A549 (cell line): ENCODE results near the gene TPM4. TPM values are rescaled to one million over a fixed set of nuclear protein-coding genes. Genes with fewer than 3 reads are reported as not detected.

ENCODE experiments used
- ATAC-seq, 2 experiments: fragments of 200-7000 bp in 1 of 2; fragments of >200 bp in 1 of 2; cut with Nextera tagmentation in 1 of 2; cut with Tn5 transposase in 1 of 2; 3 replicates each; pipeline versions ENCODE4 v1.8.0 to v1.9.1; 2018 to 2020; ENCODE audit warnings: mild to moderate bottlenecking in 1 of 2, moderate library complexity in 1 of 2
- CTCF ChIA-PET: fragments of 300-600 bp; sonication (Branson Sonifier 250); formaldehyde crosslinking; extraction: SDS; loops from one replicate; lab custom pipeline; 2021; ENCODE audit warnings: antibody characterized with exemption, inconsistent platforms; lab: Yijun Ruan, JAX
- POLR2A ChIA-PET: fragments of 350-600 bp; formaldehyde crosslinking; extraction: SDS; loops from one replicate; lab custom pipeline; 2021; ENCODE audit warnings: antibody characterized with exemption, inconsistent platforms; lab: Yijun Ruan, JAX
- DNase-seq, 2 experiments: peaks; one replicate each; pipeline versions ENCODE4 v3.0.0 to v3.0.0-alpha.2; 2011 to 2016; ENCODE audit warnings: low read depth in 1 of 2, low spot score in 1 of 2
- FAIRE-seq: peaks from 2 replicates; lab custom pipeline; 2011; peaks lifted over from hg19 to GRCh38; lab: Jason Lieb, UNC
- H3K27ac ChIP-seq, 2 experiments: fragments of >200 bp; sonication (Bioruptor Twin); formaldehyde crosslinking; 3 replicates each; pipeline ENCODE4 v1.5.1; 2016 to 2017
- H3K4me1 ChIP-seq: fragments of >200 bp; sonication (Bioruptor Twin); formaldehyde crosslinking; 3 replicates; pipeline ENCODE4 v1.6.1; 2016
- H3K4me2 ChIP-seq: fragments of >200 bp; sonication (Bioruptor Twin); formaldehyde crosslinking; 3 replicates; pipeline ENCODE4 v1.6.1; 2016
- H3K4me3 ChIP-seq: fragments of >200 bp; sonication (Bioruptor Twin); formaldehyde crosslinking; 3 replicates; pipeline ENCODE4 v1.5.1; 2016
- H3K9me3 ChIP-seq: fragments of >200 bp; sonication (Bioruptor Twin); formaldehyde crosslinking; 3 replicates; pipeline ENCODE4 v1.6.1; 2016
- CBX8 ChIP-seq: fragments of 200-600 bp; sonication (generic); IDR thresholded peaks from 2 replicates; pipeline ENCODE4 v1.6.1; 2016
- EHMT2 ChIP-seq: fragments of 200-600 bp; sonication (generic); IDR thresholded peaks from 2 replicates; pipeline ENCODE4 v1.6.1; 2016; ENCODE audit warnings: antibody characterized with exemption, low read depth, mild to moderate bottlenecking, moderate library complexity
- ESRRA ChIP-seq: fragments of 150-350 bp; IDR thresholded peaks from 2 replicates; pipeline ENCODE4 v1.6.1; 2014; ENCODE audit warnings: mild to moderate bottlenecking, low read length, borderline replicate concordance
- FOSB ChIP-seq: fragments of 250-450 bp; sonication (Bioruptor Pico); IDR thresholded peaks from 2 replicates; pipeline ENCODE4 v1.5.0; 2020; ENCODE audit warnings: mild to moderate bottlenecking, moderate library complexity
- FOXS1 ChIP-seq: fragments of 250-450 bp; sonication (Bioruptor Pico); IDR thresholded peaks from 2 replicates; pipeline ENCODE4 v1.5.0; 2020; ENCODE audit warnings: mild to moderate bottlenecking, moderate library complexity
- GATA3 ChIP-seq: IDR thresholded peaks from 2 replicates; pipeline ENCODE4 v1.6.1; 2012; ENCODE audit warnings: borderline replicate concordance
- HDAC2 ChIP-seq: fragments of 200-600 bp; sonication (generic); IDR thresholded peaks from 2 replicates; pipeline ENCODE4 v1.6.1; 2016
- HES2 ChIP-seq: fragments of >200 bp; sonication (Bioruptor Twin); formaldehyde crosslinking; IDR thresholded peaks from 2 replicates; pipeline ENCODE4 v1.6.1; 2016
- HEYL ChIP-seq: fragments of 250-450 bp; sonication (Bioruptor Pico); IDR thresholded peaks from 2 replicates; pipeline ENCODE4 v1.8.0; 2021; ENCODE audit warnings: mild to moderate bottlenecking, moderate library complexity
- HMGXB4 ChIP-seq: fragments of 250-450 bp; sonication (Bioruptor Pico); IDR thresholded peaks from 2 replicates; pipeline ENCODE4 v1.5.0; 2021; ENCODE audit warnings: mild to moderate bottlenecking, moderate library complexity, borderline replicate concordance
- HOXB5 ChIP-seq: fragments of 250-450 bp; sonication (Bioruptor Pico); IDR thresholded peaks from 2 replicates; pipeline ENCODE4 v1.5.0; 2020; ENCODE audit warnings: mild to moderate bottlenecking, moderate library complexity
- KDM5A ChIP-seq: fragments of 200-600 bp; sonication (generic); IDR thresholded peaks from 2 replicates; pipeline ENCODE4 v1.6.1; 2016; ENCODE audit warnings: antibody characterized with exemption, mild to moderate bottlenecking
- MAFK ChIP-seq: fragments of 450-650 bp; IDR thresholded peaks from 2 replicates; pipeline ENCODE4 v1.6.1; 2014; ENCODE audit not compliant: partially characterized antibody
- MAZ ChIP-seq: fragments of 150-350 bp; IDR thresholded peaks from 2 replicates; pipeline ENCODE4 v1.6.1; 2014; ENCODE audit warnings: antibody characterized with exemption, low read depth, low read length, borderline replicate concordance
- MYC ChIP-seq: IDR thresholded peaks from 2 replicates; pipeline ENCODE4 v1.6.1; 2012; ENCODE audit warnings: mild to moderate bottlenecking, inconsistent platforms, low read length, improper control_type of control experiment, borderline replicate concordance
- NPAS2 ChIP-seq: fragments of 250-450 bp; sonication (Bioruptor Pico); IDR thresholded peaks from 2 replicates; pipeline ENCODE4 v1.8.0; 2022; ENCODE audit warnings: mild to moderate bottlenecking, moderate library complexity, borderline replicate concordance
- RAD21 ChIP-seq, 2 experiments: fragments of >200 bp in 1 of 2; sonication (Bioruptor Twin) in 1 of 2; formaldehyde crosslinking in 1 of 2; IDR thresholded peaks in 1 of 2; conservative IDR thresholded peaks in 1 of 2; 2 replicates in 1 of 2; 3 replicates in 1 of 2; pipeline ENCODE4 v1.6.1; 2012 to 2018; ENCODE audit warnings: inconsistent platforms in 1 of 2
- RARB ChIP-seq: fragments of 250-450 bp; sonication (Bioruptor Pico); IDR thresholded peaks from 2 replicates; pipeline ENCODE4 v1.8.0; 2021; ENCODE audit warnings: mild to moderate bottlenecking, moderate library complexity
- REST ChIP-seq: fragments of 200-600 bp; sonication (generic); IDR thresholded peaks from 2 replicates; pipeline ENCODE4 v1.6.1; 2016; ENCODE audit warnings: antibody characterized with exemption, mild to moderate bottlenecking, moderate library complexity
- SMC3 ChIP-seq: fragments of >200 bp; sonication (Bioruptor Twin); formaldehyde crosslinking; IDR thresholded peaks from 3 replicates; pipeline ENCODE4 v1.6.1; 2018; ENCODE audit warnings: inconsistent platforms
- TFCP2L1 ChIP-seq: fragments of 250-450 bp; sonication (Bioruptor Pico); IDR thresholded peaks from 2 replicates; pipeline ENCODE4 v1.5.0; 2021; ENCODE audit warnings: mild to moderate bottlenecking
- USF2 ChIP-seq: fragments of 450-650 bp; IDR thresholded peaks from 2 replicates; pipeline ENCODE4 v1.6.1; 2014; ENCODE audit warnings: antibody characterized with exemption
- ZNF302 ChIP-seq: fragments of 250-450 bp; sonication (Bioruptor Pico); IDR thresholded peaks from 2 replicates; pipeline ENCODE4 v1.9.0; 2021; ENCODE audit warnings: inconsistent platforms, mild to moderate bottlenecking, moderate library complexity
- ZSCAN20 ChIP-seq: fragments of 250-450 bp; sonication (Bioruptor Pico); IDR thresholded peaks from 2 replicates; pipeline ENCODE4 v1.8.0; 2022; ENCODE audit warnings: mild to moderate bottlenecking, moderate library complexity
- WGBS: methylation state at CpG from one replicate; pipeline ENCODE4 v1.1.6; 2017; ENCODE audit errors: missing lambda C conversion rate; 5-methylcytosine and 5-hydroxymethylcytosine counted together
- polyA plus RNA-seq, 4 experiments: library from polyadenylated mRNA; depleted of rRNA in 3 of 4; stranded (reverse); fragments of >200 nt; fragmentation: RNase III in 1 of 4; extraction: RNeasy Plus Mini Kit Qiagen cat#74134 plus additional on column Dnase treatment in 1 of 4; gene quantifications; 2 replicates in 3 of 4; 3 replicates in 1 of 4; pipeline ENCODE4 v1.2.3, GENCODE V29; 2011 to 2017

Gene TPM4
- polyA plus RNA-seq, 2 of the 4 experiments (the other 2 are of a cell fraction): 777 to 860 TPM

GRCh38 chr19:16030964-16031871 lies 45.1 kb upstream of the TPM4 start:
- Histone ChIP-seq H3K9me3 (no peaks in the 10 kb centered on the region), H3K4me3 (no peak overlapping the region), H3K27ac (no peak overlapping the region), H3K4me2 (no peak overlapping the region), H3K4me1 (no peaks in the 10 kb centered on the region)
- DNase-seq (no peak), FAIRE-seq (no peak), ATAC-seq (no peak)
- no peak for TF ChIP-seq FOXS1 (CRISPR knock-in tag)
- TF ChIP-seq CBX8: no peak
- TF ChIP-seq EHMT2: no peak
- no peak for TF ChIP-seq ZNF302 (CRISPR knock-in tag)
- no peak for TF ChIP-seq TFCP2L1 (CRISPR knock-in tag)
- TF ChIP-seq HDAC2: no peak
- TF ChIP-seq RAD21 (conservative IDR thresholded peaks at IDR 0.05 in 1 of 2, IDR thresholded peaks at IDR 0.05 in 1 of 2): no peak
- no peak for TF ChIP-seq USF2
- no peak for TF ChIP-seq HOXB5 (CRISPR knock-in tag)
- CTCF ChIA-PET: interaction anchor here (1.3 kb wide), 1 partner anchor 10 kb away, joined by 4 read pairs; no protein-coding TSS in a partner anchor
- WGBS: 63% methylated on average over 12 of the region's 13 CpGs
- POLR2A ChIA-PET: no interaction called here

GRCh38 chr19:16031872-16032200 lies 44.5 kb upstream of the TPM4 start:
- no peak for FAIRE-seq
- no peak for ATAC-seq
- Histone ChIP-seq H3K9me3 (no peaks in the 10 kb centered on the region), H3K4me3 (no peak overlapping the region), H3K4me2 (no peak overlapping the region), H3K4me1 (no peaks in the 10 kb centered on the region), H3K27ac (no peak overlapping the region)
- ChIA-PET CTCF (interaction anchor here (1.4 kb wide), 1 partner anchor 10 kb away, joined by 4 read pairs; no protein-coding TSS in a partner anchor), POLR2A (no interaction called here)
- 84% methylated on average over 8 of the region's 8 CpGs for WGBS
- DNase-seq: no peak
- TF ChIP-seq FOSB (CRISPR knock-in tag) (no peak), HMGXB4 (no peak), HEYL (CRISPR knock-in tag) (no peak), REST (no peak), KDM5A (no peak), RARB (CRISPR knock-in tag) (no peak), HES2 (no peak), ESRRA (no peak), GATA3 (no peak), NPAS2 (CRISPR knock-in tag) (no peak), SMC3 (no peak), MAFK (no peak), ZSCAN20 (CRISPR knock-in tag) (no peak), TFCP2L1 (CRISPR knock-in tag) (no peak), MAZ (no peak), RAD21 (conservative IDR thresholded peaks at IDR 0.05 in 1 of 2, IDR thresholded peaks at IDR 0.05 in 1 of 2) (no peak), MYC (no peak)
